MCF 10A (cell line): Measurements from ENCODE around the gene LHFPL3. TPM values are rescaled to one million over a fixed set of nuclear protein-coding genes. Genes with fewer than 3 reads are reported as not detected.

Source experiments
- BruUV-seq: library from RNA; stranded (reverse); fragments of 400-500 nt; replicated peaks from 2 replicates; lab custom pipeline; 2021; lab: Mats Ljungman, UMichigan
- CTCF ChIA-PET: fragments of 300-600 bp; sonication (Branson Sonifier 250); formaldehyde crosslinking; extraction: SDS; loops from one replicate; lab custom pipeline; 2021; ENCODE audit warnings: antibody characterized with exemption, inconsistent platforms; lab: Yijun Ruan, JAX
- POLR2A ChIA-PET: fragments of 300-600, 350-650 bp; sonication (Branson Sonifier 250); formaldehyde crosslinking; extraction: SDS; loops from one replicate; lab custom pipeline; 2020; ENCODE audit warnings: antibody characterized with exemption, inconsistent platforms; lab: Yijun Ruan, JAX
- DNase-seq: peaks from one replicate; pipeline ENCODE4 v3.0.0-alpha.2; 2018; ENCODE audit not compliant: unreplicated experiment
- H3K27ac Mint-ChIP-seq: one replicate; pipeline ENCODE4 v1.8.0; 2022; ENCODE audit warnings: mild to moderate bottlenecking, low read depth, mixed read lengths; ENCODE audit not compliant: unreplicated experiment
- H3K27me3 Mint-ChIP-seq: one replicate; pipeline ENCODE4 v1.8.0; 2022; ENCODE audit warnings: mixed read lengths; ENCODE audit not compliant: insufficient read depth, unreplicated experiment
- H3K36me3 Mint-ChIP-seq: one replicate; pipeline ENCODE4 v1.8.0; 2022; ENCODE audit warnings: mild to moderate bottlenecking, moderate library complexity, mixed read lengths; ENCODE audit not compliant: insufficient read depth, unreplicated experiment
- H3K4me1 Mint-ChIP-seq: one replicate; pipeline ENCODE4 v1.8.0; 2022; ENCODE audit warnings: mixed read lengths; ENCODE audit not compliant: insufficient read depth, unreplicated experiment
- H3K4me3 Mint-ChIP-seq: one replicate; pipeline ENCODE4 v1.8.0; 2022; ENCODE audit warnings: mild to moderate bottlenecking, moderate library complexity, mixed read lengths; ENCODE audit not compliant: unreplicated experiment
- H3K9me3 Mint-ChIP-seq: one replicate; pipeline ENCODE4 v1.8.0; 2022; ENCODE audit warnings: mixed read lengths; ENCODE audit not compliant: unreplicated experiment
- CTCF ChIP-seq: fragments of 200-600 bp; IDR thresholded peaks from one replicate; pipeline ENCODE4 v1.8.0; 2022; ENCODE audit warnings: antibody characterized with exemption, mild to moderate bottlenecking; ENCODE audit not compliant: unreplicated experiment
- intact Hi-C: fragments of 100-400 bp; cut with micrococcal nuclease; formaldehyde crosslinking; loops from 2 replicates; pipeline ENCODE4 v1.14.1; 2022
- total RNA-seq: library from RNA; stranded (reverse); gene quantifications from 2 replicates; pipeline ENCODE4 v1.2.3, GENCODE V29; 2022

The LHFPL3 gene
- total RNA-seq, 1 experiment from 2014 or later: not detected

GRCh38 chr7:104664648-104665047, 336.2 kb downstream of the LHFPL3 start:
- no peak overlapping the region for H3K4me3 Mint-ChIP-seq
- no peak for TF ChIP-seq CTCF
- POLR2A ChIA-PET: no interaction called here
- H3K9me3 Mint-ChIP-seq: no peaks in the 10 kb centered on the region
- CTCF ChIA-PET: no interaction called here
- DNase-seq: no peak
- H3K4me1 Mint-ChIP-seq: no peaks in the 10 kb centered on the region
- H3K27ac Mint-ChIP-seq: no peak overlapping the region
- intact Hi-C loops: no loop called here
- no TSS peak for BruUV-seq
- H3K27me3 Mint-ChIP-seq: peaks cover 16% of the 10 kb centered on the region
- H3K36me3 Mint-ChIP-seq: no peaks in the 10 kb centered on the region

- H3K27ac Mint-ChIP-seq: no peak overlapping the region
- no peak for TF ChIP-seq CTCF
- BruUV-seq: no TSS peak
- intact Hi-C loops: no loop called here
- H3K9me3 Mint-ChIP-seq: no peaks in the 10 kb centered on the region
- ChIA-PET POLR2A (no interaction called here), CTCF (no interaction called here)
- peaks cover 66% of the 10 kb centered on the region for H3K27me3 Mint-ChIP-seq
- no peak overlapping the region for H3K4me3 Mint-ChIP-seq
- DNase-seq: no peak
- H3K36me3 Mint-ChIP-seq: no peaks in the 10 kb centered on the region
- no peaks in the 10 kb centered on the region for H3K4me1 Mint-ChIP-seq
These were observed 349.2 kb downstream of the LHFPL3 start for GRCh38 chr7:104677587-104677986.

- Mint-ChIP-seq H3K4me3 (no peak overlapping the region), H3K36me3 (no peaks in the 10 kb centered on the region), H3K27ac (no peak overlapping the region), H3K27me3 (peaks cover 66% of the 10 kb centered on the region), H3K9me3 (no peaks in the 10 kb centered on the region), H3K4me1 (no peaks in the 10 kb centered on the region)
- TF ChIP-seq CTCF: no peak
- intact Hi-C loops: no loop called here
- DNase-seq: no peak
- ChIA-PET POLR2A (no interaction called here), CTCF (interaction anchor here (1.3 kb wide), 1 partner anchor 264 kb away, joined by 5 read pairs; no protein-coding TSS in a partner anchor)
- BruUV-seq: no TSS peak
These were observed 350.7 kb downstream of the LHFPL3 start for GRCh38 chr7:104679085-104679484.

GRCh38 chr7:104686286-104686685, 357.9 kb downstream of the LHFPL3 start:
- ChIA-PET CTCF (no interaction called here), POLR2A (interaction anchor here (0.7 kb wide), 1 partner anchor 9 kb away, joined by 3 read pairs; no protein-coding TSS in a partner anchor)
- no TSS peak for BruUV-seq
- Mint-ChIP-seq H3K9me3 (no peaks in the 10 kb centered on the region), H3K27me3 (peaks cover 25% of the 10 kb centered on the region), H3K27ac (no peak overlapping the region), H3K4me1 (no peaks in the 10 kb centered on the region), H3K36me3 (no peaks in the 10 kb centered on the region), H3K4me3 (no peak overlapping the region)
- DNase-seq: no peak
- TF ChIP-seq CTCF: no peak
- intact Hi-C loops: no loop called here
